IMR-90 (cell line): Measurements from ENCODE around the gene FXYD5. TPM values are rescaled to one million over a fixed set of nuclear protein-coding genes. Genes with fewer than 3 reads are reported as not detected.

Experiments used
- ATAC-seq: fragments of 200-7000 bp; cut with Tn5 transposase; 2 replicates; pipeline ENCODE4 v1.9.1; 2020; ENCODE audit warnings: low read depth, mild to moderate bottlenecking, moderate library complexity
- BruUV-seq: library from RNA; stranded (reverse); fragments of 400-500 nt; replicated peaks from 2 replicates; lab custom pipeline; 2021; lab: Mats Ljungman, UMichigan
- CTCF ChIA-PET: fragments of 300-600 bp; formaldehyde crosslinking; extraction: SDS; loops from one replicate; lab custom pipeline; 2021; ENCODE audit warnings: antibody characterized with exemption; lab: Yijun Ruan, JAX
- POLR2A ChIA-PET: fragments of 300-600 bp; sonication (Branson Sonifier 250); formaldehyde crosslinking; loops from one replicate; lab custom pipeline; 2022; ENCODE audit warnings: antibody characterized with exemption; ENCODE audit not compliant: unreplicated experiment; lab: Charles Lee
- DNase-seq: peaks from one replicate; pipeline ENCODE4 v3.0.0; 2013
- H2AFZ ChIP-seq: replicated peaks from 2 replicates; pipeline ENCODE3; 2013; ENCODE audit warnings: low read length, mild to moderate bottlenecking; ENCODE audit not compliant: poor library complexity
- H2AK5ac ChIP-seq: 2 replicates; pipeline ENCODE4 v1.6.1; 2013; ENCODE audit warnings: low read depth, low read length, inconsistent platforms
- H2AK9ac ChIP-seq: replicated peaks from 2 replicates; pipeline ENCODE3; 2013; ENCODE audit warnings: mild to moderate bottlenecking, low read depth, low read length, moderate library complexity; ENCODE audit not compliant: poor library complexity
- H2BK120ac ChIP-seq: 2 replicates; pipeline ENCODE4 v1.6.1; 2013; ENCODE audit warnings: low read depth, low read length, inconsistent platforms
- H2BK15ac ChIP-seq: 3 replicates; pipeline ENCODE4 v1.6.1; 2013; ENCODE audit warnings: low read depth, low read length, inconsistent platforms
- H2BK20ac ChIP-seq: 2 replicates; pipeline ENCODE4 v1.6.1; 2013; ENCODE audit warnings: low read depth, mild to moderate bottlenecking, inconsistent platforms, low read length, moderate library complexity
- H2BK5ac ChIP-seq: 2 replicates; pipeline ENCODE4 v1.6.1; 2013; ENCODE audit warnings: mild to moderate bottlenecking, low read depth, low read length, inconsistent platforms; ENCODE audit not compliant: poor library complexity, severe bottlenecking
- H3K14ac ChIP-seq: replicated peaks from 2 replicates; pipeline ENCODE4 v1.6.1; 2013; ENCODE audit warnings: low read depth, low read length, inconsistent platforms
- H3K18ac ChIP-seq: 2 replicates; pipeline ENCODE4 v1.6.1; 2013; ENCODE audit warnings: low read depth, low read length, control low read depth
- H3K23ac ChIP-seq: 2 replicates; pipeline ENCODE4 v1.6.1; 2013; ENCODE audit warnings: low read depth, low read length, inconsistent platforms
- H3K27ac ChIP-seq: 2 replicates; pipeline ENCODE4 v1.5.1; 2013; ENCODE audit warnings: mild to moderate bottlenecking, control low read depth, low read length; ENCODE audit not compliant: insufficient read depth
- H3K27me3 ChIP-seq: 2 replicates; pipeline ENCODE4 v1.6.1; 2013; ENCODE audit warnings: low read length; ENCODE audit not compliant: control insufficient read depth, insufficient read depth
- H3K36me3 ChIP-seq: 2 replicates; pipeline ENCODE4 v1.6.1; 2013; ENCODE audit warnings: low read length, mixed read lengths; ENCODE audit not compliant: control insufficient read depth, insufficient read depth
- H3K4ac ChIP-seq: 2 replicates; pipeline ENCODE4 v1.6.1; 2013; ENCODE audit warnings: low read depth, low read length, inconsistent platforms
- H3K4me1 ChIP-seq: 2 replicates; pipeline ENCODE4 v1.6.1; 2013; ENCODE audit warnings: low read length, mixed read lengths; ENCODE audit not compliant: control insufficient read depth, insufficient read depth
- H3K4me2 ChIP-seq: 2 replicates; pipeline ENCODE4 v1.6.1; 2013; ENCODE audit warnings: low read depth, mild to moderate bottlenecking, control low read depth, low read length, moderate library complexity
- H3K4me3 ChIP-seq: 2 replicates; pipeline ENCODE4 v1.5.1; 2013; ENCODE audit warnings: low read depth, mild to moderate bottlenecking, control low read depth, low read length, moderate library complexity; ENCODE audit not compliant: insufficient read depth
- H3K56ac ChIP-seq: 2 replicates; pipeline ENCODE4 v1.6.1; 2013; ENCODE audit warnings: low read length, inconsistent platforms; ENCODE audit not compliant: insufficient read depth; ENCODE audit errors: extremely low read depth
- H3K79me1 ChIP-seq, 2 experiments: 2 replicates each; pipeline ENCODE4 v1.6.1; 2013; ENCODE audit warnings: low read length in 2 of 2, inconsistent platforms in 1 of 2, low read depth in 1 of 2
- H3K9ac ChIP-seq: 2 replicates; pipeline ENCODE4 v1.6.1; 2013; ENCODE audit warnings: low read depth, low read length, control low read depth
- H3K9me1 ChIP-seq: 2 replicates; pipeline ENCODE4 v1.6.1; 2013; ENCODE audit warnings: low read length, inconsistent platforms; ENCODE audit not compliant: insufficient read depth
- H3K9me3 ChIP-seq: 2 replicates; pipeline ENCODE4 v1.6.1; 2013; ENCODE audit warnings: low read length; ENCODE audit not compliant: control insufficient read depth, insufficient read depth
- H4K20me1 ChIP-seq: 2 replicates; pipeline ENCODE4 v1.6.1; 2013; ENCODE audit warnings: low read length, inconsistent platforms; ENCODE audit not compliant: insufficient read depth
- H4K5ac ChIP-seq: 2 replicates; pipeline ENCODE4 v1.6.1; 2013; ENCODE audit warnings: mild to moderate bottlenecking, low read depth, low read length, control low read depth
- H4K8ac ChIP-seq, 2 experiments: 2 replicates each; pipeline ENCODE4 v1.6.1; 2013; ENCODE audit warnings: low read depth in 2 of 2, low read length in 2 of 2, control low read depth in 1 of 2, inconsistent platforms in 1 of 2
- H4K91ac ChIP-seq: 2 replicates; pipeline ENCODE4 v1.6.1; 2013; ENCODE audit warnings: low read depth, low read length, inconsistent platforms; ENCODE audit not compliant: insufficient read depth
- WGBS, 2 experiments: methylation state at CpG; one replicate each; pipeline versions ENCODE4 v1.1.5 to v1.1.7; 2013; ENCODE audit warnings: missing lambda C conversion rate in 2 of 2; ENCODE audit not compliant: insufficient read length in 1 of 2; ENCODE audit errors: extremely low coverage in 2 of 2; 5-methylcytosine and 5-hydroxymethylcytosine counted together
- dilution Hi-C: fragments of 300-500 bp; cut with HindIII; formaldehyde crosslinking; loops from one replicate; pipeline ENCODE4 v1.14.3; 2018; ENCODE audit warnings: low sequenced_read_pairs; ENCODE audit not compliant: unreplicated experiment
- in situ Hi-C: fragments of 300-500 bp; cut with MboI; formaldehyde crosslinking; loops from 3 replicates; pipeline ENCODE4 v1.14.3; 2019; ENCODE audit warnings: low sequenced_read_pairs, inconsistent platforms, mixed read lengths
- intact Hi-C: fragments of 100-400 bp; cut with micrococcal nuclease; formaldehyde crosslinking; loops from 2 replicates; pipeline ENCODE4 v1.10.0; 2022
- polyA plus RNA-seq, 3 experiments: library from polyadenylated mRNA; depleted of rRNA; stranded (reverse); fragments of >200 nt; gene quantifications; 2 replicates each; pipeline ENCODE4 v1.2.3, GENCODE V29; 2012; ENCODE audit warnings: low replicate concordance in 1 of 3
- total RNA-seq: library from RNA; depleted of rRNA; stranded (reverse); fragments of >200 nt; gene quantifications from 2 replicates; pipeline ENCODE4 v1.2.3, GENCODE V29; 2012
- TF ChIP-seq, protein P1 (sequence below): fragments of 150-350 bp; IDR thresholded peaks from 2 replicates; pipeline ENCODE4 v1.6.1; 2017; ENCODE audit warnings: mild to moderate bottlenecking, antibody characterized with exemption, low read length, low read depth

FXYD5 gene
- total and polyA plus RNA-seq, 2 of the 4 experiments (the other 2 are of a cell fraction), result 53.6 to 245 TPM

DNA sequence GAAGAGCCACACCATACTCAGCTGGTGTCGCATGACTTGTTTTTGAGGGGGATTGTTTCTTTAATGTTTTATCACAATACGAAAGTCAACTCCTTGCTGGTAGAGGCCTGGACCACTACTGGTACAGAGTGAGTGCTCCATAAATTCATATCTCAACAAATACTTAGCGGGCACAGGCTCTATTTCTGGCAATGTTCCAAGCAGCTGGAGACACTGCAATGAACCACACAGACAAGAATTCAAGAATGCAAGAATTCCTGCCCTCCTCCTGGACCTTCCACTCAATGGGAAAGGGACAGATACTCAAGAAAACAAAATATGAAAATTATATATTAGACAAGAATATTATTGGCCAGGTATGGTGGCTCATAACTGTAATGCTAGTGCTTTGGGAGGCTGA is 5.1 kb upstream of the FXYD5 start:
- no peaks in the 10 kb centered on the region for H3K9me3 ChIP-seq
- H3K56ac ChIP-seq, result no peak overlapping the region
- H2AK5ac ChIP-seq, result no peak overlapping the region
- no TSS peak for BruUV-seq
- H3K9ac ChIP-seq, result no peak overlapping the region
- no peak overlapping the region for H3K4me2 ChIP-seq
- H2BK5ac ChIP-seq, result no peak overlapping the region
- H4K8ac ChIP-seq, result no peak overlapping the region
- no peak overlapping the region for H3K18ac ChIP-seq
- H4K91ac ChIP-seq, result no peak overlapping the region
- no peak overlapping the region for H4K5ac ChIP-seq
- H2AFZ ChIP-seq, result no peak overlapping the region
- intact Hi-C loops, result no loop called here
- no peak overlapping the region for H2BK20ac ChIP-seq
- H3K4ac ChIP-seq, result no peak overlapping the region
- ChIA-PET POLR2A (no interaction called here), CTCF (interaction anchor here (0.5 to 1.0 kb wide), 2 partner anchors 8 to 51 kb away, joined by 3 read pairs; no protein-coding TSS in a partner anchor)
- H3K23ac ChIP-seq, result no peak overlapping the region
- dilution Hi-C loops, result no loop called here
- no peak overlapping the region for H2BK15ac ChIP-seq
- ATAC-seq (no peak), DNase-seq (no peak)
- no CpG with 5 or more reads among the region's 3 CpGs for WGBS, 2 experiments
- peaks cover 9% of the 10 kb centered on the region for H3K27me3 ChIP-seq
- no peak overlapping the region for H3K14ac ChIP-seq
- H3K36me3 ChIP-seq, result no peaks in the 10 kb centered on the region
- peaks cover 5% of the 10 kb centered on the region for H3K4me1 ChIP-seq
- H3K79me1 ChIP-seq, result peaks cover 2 to 5% of the 10 kb centered on the region in 2 experiments; a peak in 2 of 4 replicates
- no peak overlapping the region for H2AK9ac ChIP-seq
- TF ChIP-seq, protein P1, sequence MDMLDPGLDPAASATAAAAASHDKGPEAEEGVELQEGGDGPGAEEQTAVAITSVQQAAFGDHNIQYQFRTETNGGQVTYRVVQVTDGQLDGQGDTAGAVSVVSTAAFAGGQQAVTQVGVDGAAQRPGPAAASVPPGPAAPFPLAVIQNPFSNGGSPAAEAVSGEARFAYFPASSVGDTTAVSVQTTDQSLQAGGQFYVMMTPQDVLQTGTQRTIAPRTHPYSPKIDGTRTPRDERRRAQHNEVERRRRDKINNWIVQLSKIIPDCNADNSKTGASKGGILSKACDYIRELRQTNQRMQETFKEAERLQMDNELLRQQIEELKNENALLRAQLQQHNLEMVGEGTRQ, result no peak
- no peak overlapping the region for H2BK120ac ChIP-seq
- in situ Hi-C loops, result no loop called here
- H3K27ac ChIP-seq, result no peak overlapping the region
- no peaks in the 10 kb centered on the region for H4K20me1 ChIP-seq
- H3K4me3 ChIP-seq, result no peak overlapping the region
- H3K9me1 ChIP-seq, result peaks cover 3% of the 10 kb centered on the region; the same call in 1 of the 2 replicates
